ENCODE measurements around the gene RPL10A.

GRCh38 chr6:35483893-35484645 lies 15.9 kb downstream of the RPL10A start:
- no peak for TF ChIP-seq CTCF (conservative IDR thresholded peaks at IDR 0.05; ENCODE audit: low read length)
- no peak for TF ChIP-seq EZH2phosphoT487 (IDR thresholded peaks at IDR 0.05; ENCODE audit: borderline replicate concordance)
